TTC549 (cell line): ENCODE results near the gene A4GALT.

Experiments
- FAIRE-seq: peaks from 2 replicates; lab custom pipeline; 2012; peaks lifted over from hg19 to GRCh38; lab: Jason Lieb, UNC

The A4GALT gene

DNA sequence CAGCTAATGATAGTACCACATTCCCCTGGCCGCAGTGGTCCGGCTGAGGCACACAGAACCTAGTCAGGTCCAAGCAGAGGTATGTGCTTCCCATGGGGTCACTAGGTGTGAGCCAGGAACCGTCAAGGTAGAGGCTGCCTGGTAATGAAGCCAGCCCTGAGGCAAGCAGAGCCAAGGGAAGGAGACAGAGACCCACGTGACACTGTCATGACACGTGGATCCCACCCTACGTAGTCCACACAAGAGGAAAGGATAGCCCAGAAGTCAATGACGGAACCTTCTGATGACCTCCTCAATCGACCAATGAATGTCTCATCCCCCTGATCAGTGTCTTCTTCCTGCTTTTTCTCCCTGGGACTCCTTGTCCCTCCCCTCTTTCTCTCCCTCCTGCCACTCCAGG is 19.0 kb downstream of the A4GALT start:
- FAIRE-seq = no peak

DNA sequence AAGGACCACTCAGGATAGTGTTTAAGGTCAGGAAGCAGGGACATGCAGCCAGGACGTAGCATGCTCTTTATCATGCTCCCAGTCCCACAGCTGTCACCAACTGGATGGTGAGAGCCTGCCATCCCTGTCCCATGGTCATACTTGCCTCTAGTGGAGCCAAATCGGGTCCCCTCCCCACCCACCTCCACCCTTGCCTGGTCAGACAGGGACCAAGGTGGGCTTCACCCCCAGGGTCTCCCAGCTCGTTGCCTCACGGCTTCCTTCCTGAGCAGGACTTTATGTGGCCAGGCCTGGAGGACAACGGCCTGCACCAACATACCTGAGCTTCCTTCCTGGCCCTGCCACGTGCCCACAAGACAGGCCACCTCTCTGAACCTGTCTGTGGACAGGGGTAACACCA is 19.8 kb downstream of the A4GALT start:
- no peak for FAIRE-seq

DNA sequence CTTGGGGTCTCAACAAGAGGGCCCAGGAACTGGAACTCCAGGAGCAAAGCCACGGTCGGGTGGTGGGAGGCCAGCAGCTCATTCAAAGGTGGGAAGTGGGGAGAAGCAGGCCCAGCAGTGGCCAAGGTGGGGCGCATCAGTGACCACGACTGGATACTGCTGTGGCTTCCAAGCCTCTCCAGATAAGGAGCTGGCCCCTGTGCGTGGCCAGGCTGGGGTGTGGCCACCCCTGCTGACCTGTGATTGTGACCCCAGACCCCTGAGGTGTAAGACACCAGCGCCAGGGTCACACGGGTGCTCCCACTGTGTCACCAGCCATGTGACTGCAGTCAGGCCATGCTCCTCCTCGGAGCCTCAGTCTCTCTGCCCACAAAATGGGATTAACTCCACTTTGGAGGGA is 20.3 kb downstream of the A4GALT start:
- no peak for FAIRE-seq

DNA sequence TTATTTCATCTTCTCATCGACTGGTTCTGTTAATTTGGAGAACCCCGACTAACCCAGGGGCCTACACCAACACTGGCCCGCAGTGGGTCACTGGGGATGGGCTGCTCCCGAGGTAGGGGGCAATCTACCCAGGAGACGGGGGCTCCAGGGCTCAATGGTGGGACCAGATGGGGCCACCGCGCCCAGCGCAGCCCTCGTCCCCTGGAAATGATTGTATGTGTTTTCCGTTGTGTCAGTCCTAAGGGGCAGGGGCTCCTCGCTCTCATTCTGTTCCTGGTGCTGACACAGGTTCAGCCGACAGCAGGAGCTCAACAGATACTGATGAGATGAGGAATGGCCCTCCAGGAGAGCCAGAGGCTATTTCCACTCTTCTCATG is 20.7 kb downstream of the A4GALT start:
- FAIRE-seq = no peak

DNA sequence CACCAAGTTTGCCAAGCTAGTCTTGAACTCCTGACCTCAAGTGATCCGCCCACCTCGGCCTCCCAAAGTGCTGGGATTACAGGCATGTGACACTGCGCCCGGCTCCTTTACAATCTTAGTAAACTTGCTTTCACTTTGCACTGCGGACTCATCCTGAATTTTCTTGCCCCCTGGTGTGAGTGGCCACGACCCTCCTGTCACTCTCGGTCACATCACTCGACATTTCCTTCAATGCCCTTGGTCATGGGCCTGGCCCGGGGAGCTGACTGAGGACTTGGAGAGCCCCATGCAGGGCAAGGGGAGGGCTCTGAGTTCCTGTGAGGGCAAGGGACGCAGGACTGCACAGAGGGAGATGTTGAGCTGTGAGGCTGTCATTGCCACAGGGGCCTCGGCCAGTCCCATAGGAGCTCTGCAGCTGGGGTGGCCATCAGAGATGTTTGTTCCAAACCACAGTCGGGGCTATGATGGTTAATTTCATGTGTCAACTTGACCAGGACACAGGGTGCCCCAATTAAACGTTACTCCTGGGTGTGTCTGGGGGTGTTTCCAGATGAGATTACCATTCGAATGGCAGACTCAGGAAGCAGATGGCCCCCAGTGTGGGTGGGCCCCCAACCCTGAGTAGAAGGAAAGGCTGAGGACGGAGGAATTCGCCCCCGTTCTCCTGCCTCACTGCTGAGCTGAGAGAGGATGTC is 21.2 kb downstream of the A4GALT start:
- FAIRE-seq = no peak

DNA sequence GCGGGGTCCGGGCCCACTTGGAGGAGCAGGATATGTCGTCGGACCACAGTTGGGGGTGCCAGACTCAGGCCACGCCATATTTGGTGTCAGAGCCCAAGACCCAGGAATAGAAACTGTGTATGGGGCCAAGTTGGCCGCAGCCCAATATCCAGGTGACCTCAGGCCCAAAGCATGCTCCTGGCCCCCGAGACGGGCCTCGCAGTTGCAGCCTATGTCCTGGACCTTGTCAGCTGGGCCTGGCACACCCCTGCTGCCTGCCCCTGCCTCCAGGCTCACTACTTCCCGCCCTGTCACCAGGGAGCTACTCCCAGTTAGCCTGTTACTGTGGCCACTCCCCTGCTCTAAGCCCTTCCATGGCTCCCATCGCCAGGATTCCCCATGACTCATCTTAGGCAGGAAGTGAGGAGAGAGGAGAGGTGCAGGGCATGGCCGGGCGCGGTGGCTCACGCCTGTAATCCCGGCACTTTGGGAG is 23.1 kb downstream of the A4GALT start:
- FAIRE-seq = no peak

DNA sequence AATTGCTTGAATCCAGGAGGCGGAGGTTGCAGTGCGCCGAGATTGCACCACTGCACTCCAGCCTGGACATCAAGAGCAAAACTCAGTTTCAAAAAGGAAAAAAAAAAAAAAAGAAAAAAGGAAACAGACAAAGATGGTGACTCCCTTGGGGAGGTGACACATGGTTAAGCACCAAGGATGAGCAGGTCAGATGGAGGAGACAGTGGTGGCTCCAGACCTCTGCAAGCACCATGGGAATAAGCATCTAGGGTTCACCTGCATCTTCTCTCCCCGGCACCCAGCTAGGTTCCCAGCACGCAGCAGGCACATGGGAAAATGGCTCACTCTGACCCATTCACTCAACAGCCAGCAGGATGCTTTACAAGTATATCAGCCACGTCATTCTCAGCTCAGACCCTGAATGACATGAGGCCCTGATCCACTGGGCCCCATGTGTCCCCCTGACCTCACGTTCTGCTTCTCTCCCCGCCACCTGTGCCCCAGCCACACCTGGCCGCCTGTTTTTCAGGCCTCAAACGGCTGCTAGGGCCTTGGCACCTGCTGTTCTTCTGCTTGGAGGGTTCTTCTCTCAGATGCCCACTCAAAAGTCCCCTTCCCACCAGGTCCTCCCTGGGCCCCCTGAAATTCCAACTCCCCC is 24.2 kb downstream of the A4GALT start:
- FAIRE-seq = no peak

DNA sequence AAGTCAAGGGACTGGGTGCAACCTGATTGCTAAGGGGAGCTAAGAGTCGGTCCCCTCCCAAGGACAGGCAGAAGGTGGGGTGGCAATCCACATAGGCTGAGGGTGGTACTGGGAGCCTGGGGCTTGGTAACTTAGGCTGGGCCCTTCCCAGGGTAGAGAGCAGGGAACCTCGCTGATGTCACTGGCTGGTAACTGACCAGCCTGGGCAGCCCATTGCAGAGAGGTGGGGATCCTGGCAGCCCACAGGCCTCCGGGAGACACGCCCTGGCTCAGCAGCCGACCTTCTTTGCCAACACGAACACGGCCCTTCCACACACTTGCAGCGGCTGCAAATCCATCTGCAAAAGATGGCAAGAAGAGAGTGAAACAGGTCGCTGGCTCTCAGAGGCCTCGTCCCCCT is 25.4 kb downstream of the A4GALT start:
- no peak for FAIRE-seq

DNA sequence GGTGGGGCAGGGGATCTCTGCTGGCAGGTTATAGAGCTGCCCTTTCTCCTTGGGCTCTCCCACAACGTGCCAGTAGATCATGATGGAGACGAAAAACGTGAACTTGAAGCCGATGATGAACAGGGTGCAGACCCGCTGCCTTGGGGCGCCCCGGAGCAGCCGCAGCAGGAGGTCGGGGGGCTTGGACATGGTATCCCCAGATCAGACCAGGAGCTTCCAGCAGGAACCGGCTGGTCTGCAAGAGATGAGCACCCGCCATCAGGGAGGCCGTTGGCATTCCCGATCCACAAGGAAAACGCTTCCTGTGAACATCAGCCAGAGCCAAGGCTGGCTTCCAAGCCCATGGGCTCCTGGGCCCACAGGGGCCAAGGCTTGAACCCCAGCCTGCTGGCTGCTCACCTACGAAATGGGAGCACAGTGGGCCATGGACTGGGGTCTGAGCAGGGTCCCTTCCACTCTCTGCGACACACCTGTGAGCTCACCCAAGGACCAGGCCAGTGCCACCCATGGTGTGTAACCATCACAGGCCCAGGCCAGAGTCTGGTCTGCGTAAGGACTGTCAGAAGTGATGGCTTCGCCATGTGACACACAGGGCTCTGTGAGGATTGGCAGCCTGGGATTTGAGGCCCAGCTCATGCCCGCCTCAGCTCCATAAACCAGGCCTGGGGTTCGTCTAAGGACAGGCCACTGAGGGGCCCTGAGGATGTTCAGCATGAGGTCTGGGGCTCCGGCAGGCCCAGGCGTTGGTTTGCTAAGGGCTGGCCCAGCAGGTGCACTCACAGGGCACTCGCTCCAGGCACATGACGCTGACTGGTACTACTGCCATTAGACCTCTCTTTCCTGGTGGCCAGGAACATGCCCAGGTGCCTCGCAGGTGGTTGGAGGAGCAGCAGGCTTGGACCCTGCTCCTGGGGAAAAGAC is 26.6 kb downstream of the A4GALT start:
- no peak for FAIRE-seq

DNA sequence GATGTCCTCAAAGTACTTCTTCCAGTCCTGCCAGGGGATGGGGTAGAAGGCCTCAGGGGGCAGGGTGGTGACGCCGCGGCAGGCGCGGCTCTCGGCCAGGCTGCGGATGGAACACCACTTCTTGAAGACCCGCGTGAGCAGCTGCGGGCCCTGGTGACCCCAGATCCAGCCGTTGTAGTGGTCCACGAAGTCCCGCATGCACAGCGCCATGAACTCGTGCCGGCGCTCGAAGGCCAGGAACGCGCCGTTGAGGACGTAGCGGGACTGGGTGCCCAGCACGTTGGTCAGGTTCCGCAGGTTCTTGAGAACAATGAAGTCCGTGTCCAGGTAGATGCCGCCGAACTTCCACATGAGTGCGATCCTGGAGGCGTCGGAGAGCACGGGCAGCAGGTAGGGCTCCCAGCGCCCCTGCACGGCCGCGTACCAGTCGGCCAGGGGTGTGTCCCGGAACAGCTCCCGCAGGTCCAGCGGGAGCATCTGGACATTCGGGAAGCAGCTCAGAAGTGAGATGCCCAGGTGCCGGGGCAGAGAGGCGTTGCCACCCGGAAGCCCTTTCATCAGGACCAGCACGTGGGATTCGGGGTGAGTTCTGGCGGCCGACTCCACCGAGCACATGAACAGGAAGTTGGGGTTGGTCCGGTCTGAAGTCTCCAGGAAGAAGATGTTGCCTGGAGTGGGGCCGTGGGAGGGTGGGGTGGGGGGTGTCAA is 27.5 kb downstream of the A4GALT start:
- no peak for FAIRE-seq

DNA sequence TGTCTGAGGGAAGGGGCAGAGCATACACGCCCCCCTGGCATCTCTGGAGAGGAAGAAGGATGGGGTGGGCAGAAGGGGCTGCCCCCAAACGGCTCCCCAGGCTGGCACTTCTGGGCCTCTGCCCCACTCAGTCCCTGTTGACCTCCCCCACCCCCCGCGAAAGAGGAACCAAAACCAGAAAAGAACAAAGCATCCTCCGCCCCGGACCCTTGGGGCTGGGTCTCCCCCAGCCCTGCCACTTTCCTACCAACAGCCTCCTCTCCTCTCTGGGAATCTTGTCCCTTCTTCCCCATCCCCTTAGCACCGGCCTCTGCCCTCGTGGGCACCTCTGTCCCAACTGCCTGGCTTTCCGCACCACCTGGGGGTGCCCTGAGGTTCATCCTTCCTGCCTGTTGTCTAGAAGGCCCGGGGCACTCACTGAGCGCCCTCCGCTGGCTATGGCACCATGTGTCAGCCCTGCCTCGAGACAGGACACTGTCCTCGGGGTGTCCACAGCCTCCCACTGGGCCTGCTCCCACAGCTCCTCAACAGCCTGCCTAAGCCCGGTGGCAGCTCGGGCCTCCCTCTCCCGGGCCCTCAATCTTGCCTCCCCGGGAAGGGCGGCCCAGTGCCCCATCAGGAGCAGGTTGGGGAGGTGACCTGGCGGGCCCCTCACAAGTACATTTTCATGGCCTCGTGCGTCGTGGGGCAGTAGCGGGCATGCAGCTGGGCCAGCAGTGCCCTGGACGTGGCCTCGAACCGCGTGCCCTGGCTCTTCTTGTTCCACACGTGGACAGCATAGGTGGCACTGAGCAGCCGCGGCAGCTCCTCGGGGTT is 28.2 kb downstream of the A4GALT start:
- no peak for FAIRE-seq

DNA sequence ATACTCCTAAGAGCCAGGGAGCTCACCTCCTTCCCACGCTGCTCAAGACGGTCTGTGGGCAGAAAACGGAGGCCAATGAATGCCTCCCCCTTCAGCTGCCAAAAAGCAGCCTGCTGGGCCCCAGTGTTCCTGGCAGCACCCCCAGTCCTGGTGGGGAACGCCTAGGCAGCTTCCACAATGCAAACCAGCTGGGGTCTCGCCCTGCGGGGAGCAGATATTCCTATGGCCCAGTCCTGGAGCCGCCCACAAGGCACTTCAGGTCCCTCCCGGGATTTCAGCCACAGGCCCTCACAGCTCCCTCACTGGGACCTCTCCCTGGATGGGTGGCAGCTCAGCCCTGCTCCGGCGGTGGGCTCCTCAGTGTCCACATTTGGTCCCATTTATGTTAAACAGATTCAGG is 29.2 kb downstream of the A4GALT start:
- no peak for FAIRE-seq

DNA sequence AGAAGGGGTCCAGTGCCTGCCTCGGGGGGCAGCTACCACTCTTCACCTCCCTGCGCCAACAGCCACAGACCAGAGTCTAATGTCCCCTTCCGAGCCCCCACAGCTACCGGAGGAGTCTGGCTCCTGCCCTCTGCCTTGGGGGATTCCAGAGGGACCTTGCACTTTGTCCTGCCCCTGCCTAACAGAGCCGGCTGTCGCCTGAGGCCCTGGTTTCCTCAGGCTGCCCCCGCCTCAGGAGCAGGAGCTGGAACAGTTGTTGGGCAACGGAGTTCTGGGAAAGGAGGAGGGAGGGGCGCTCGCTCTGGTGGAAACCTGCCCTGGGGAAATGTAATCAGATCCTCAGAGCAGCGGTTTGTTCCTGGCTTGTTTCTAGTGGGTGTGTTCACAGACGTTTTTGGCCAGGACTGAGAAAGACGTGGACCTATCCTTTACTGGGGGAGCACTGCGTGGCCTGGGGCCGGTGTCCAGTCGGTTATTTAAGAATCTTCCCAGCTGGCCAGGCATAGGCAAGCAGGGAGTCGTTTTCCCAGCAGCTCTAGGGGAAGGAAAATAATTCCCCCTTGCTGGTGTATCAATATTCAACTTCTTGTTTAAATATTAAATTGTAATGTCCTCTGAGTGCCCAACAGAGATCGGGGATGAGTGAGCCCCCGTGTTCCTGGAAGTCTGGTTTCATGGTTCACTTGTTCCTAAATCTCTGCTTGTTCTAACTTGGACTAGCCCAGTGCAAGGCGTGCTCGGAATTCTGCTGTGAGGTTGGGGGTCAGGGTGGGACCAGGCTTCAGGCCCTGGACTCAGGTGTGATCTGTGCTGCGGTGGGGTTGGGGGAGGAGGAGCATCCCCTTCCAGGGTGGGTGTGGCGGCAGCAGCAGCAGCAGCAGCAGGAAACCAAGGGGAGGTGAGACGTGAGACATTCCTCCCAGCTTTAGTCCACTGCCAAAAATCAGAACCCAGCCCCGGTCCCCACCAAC is 32.1 kb downstream of the A4GALT start:
- FAIRE-seq = no peak

DNA sequence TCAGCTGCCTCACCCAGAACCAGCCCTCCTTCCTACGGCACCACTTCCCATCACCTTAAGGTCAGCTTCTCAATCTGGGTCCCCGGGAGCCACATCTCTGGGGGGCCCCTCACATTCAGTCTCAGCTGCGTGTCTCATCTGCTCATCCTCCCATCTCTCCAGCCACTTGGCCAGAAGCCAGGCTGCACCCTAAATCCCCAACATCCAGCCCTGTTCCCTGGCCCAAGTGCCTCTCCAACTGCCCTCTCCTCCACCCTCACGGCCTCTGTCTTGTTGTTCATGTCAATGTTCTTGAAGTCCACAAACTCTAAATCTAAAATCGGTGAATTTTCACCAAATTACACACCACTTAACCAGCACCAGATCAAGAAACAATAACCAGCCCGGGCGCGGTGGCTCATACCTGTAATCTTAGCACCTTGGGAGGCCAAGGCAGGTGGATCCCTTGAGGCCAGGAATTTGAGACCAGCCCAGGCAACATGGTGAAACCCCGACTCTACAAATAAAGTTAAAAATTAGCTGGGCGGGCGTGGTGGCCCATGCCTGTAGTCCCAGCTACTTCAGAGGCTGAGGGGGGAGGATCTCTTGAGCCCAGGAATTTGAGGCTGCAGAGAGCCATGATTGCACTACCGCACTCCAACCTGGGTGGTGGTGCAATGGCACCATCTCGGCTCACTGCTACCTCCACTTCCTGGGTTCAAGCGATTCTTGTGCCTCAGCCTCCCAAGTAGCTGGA is 33.7 kb downstream of the A4GALT start:
- FAIRE-seq = no peak

DNA sequence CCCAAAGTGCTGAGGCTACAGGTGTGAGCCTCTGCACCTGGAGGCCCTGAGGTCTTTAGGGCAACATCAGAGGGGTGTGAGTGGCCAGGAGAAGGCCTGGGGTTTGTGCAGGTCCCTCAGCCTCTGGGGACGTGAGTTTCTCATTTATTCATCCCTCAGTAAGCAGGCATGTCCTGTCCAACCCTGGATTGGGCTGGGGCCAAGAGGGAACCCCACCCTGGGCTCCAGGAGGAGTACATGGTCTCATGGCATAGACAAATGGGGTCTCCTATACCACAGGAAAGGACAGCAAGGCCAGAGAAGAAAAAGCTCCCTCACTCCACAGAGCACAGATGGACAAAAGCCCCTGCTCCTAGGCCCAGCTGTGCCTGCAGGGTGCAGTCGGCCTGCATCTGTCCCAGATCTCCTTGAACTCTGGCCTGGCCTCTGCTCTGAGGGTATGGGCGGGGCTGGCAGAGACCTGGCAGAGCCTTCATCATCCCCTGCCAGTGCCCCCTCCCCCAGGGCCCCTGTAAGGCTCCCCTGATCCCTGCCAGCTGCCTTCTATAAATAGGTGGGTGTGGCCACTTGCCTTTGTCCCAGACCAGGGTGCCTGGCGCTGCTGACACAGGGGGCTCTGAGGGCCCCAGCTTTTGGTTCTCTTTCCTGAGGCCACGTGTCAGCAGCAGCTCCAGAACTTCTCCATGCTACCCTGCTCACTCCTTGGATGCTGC is 34.6 kb downstream of the A4GALT start:
- no peak for FAIRE-seq

DNA sequence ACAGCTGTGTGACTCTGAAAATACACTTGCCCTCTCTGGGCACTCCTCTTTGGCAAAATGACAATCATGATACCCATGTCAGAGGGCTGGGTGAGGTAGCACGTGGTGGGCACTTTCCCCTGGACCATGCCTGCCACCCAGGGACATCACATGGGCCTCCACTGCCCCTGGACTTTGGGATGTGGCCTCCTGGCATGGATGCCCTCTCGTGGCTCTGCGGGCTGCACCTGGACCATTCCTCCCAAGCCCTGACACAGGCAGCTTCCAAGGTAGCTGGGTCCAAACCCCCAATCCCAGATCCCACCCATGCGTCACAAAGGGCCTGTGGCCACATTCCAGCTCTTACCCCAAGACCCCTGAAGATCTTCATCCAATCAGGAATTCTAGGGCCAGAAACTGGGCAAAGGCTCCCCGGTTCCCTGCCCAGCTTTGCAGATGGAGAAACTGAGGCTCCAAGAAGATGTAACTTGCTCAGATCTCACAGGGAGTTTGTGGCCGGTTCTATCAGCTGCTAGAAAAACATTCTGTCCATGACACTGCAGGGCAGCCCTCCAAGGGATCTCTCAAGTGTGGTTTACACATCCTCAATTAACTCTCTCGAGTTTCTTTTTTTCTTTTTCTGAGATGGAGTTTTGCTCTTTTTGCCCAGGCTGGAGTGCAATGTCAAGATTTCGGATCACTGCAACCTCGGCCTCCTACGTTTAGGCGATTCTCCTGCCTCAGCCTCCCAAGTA is 36.0 kb downstream of the A4GALT start:
- FAIRE-seq = no peak

DNA sequence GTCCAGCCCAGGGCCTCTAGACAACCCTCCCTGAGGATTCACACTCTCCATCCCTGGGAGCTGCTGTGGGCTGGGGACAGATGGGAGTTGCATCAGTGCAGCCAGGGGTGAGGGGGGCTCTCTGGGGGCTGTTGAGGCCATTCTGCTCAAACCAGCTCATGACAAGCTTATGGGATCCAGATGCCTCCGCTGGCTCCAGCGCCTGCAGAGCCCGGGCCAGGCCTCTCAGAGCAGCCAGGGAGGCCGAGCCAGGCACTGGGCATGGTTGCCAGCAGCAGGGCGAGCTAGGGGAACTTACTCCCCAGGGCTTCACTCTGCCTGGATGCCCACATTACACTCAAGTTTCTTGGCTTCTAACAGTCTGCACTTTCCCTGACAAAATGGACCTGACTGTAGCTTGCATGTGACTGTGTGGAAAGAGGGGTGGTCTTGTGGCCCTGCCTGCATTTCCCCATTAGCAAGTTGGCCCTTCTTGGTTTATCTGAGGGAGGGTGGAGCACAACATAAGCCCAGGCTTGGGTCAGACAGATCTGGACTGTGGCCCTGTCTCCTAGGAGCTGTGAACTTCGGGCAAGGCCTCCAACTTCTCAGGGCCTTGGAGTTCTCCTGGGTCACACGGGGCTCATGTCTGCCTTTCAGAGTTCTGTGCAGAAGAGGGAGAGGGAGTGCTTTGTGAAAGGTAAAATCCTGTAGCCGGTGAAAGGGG is 36.9 kb downstream of the A4GALT start:
- FAIRE-seq = no peak
